WTC11 (cell line): Measurements from ENCODE around the gene WNT5A. TPM values are rescaled to one million over a fixed set of nuclear protein-coding genes. Genes with fewer than 3 reads are reported as not detected.

ENCODE experiments used
- ATAC-seq: fragments of 200-7000 bp; cut with Tn5 transposase; 2 replicates; pipeline ENCODE4 v1.10.0; 2021; ENCODE audit warnings: mild to moderate bottlenecking, moderate library complexity
- CTCF ChIA-PET: fragments of 300-600 bp; sonication (Branson Sonifier 250); formaldehyde crosslinking; loops from one replicate; lab custom pipeline; 2021; ENCODE audit warnings: antibody characterized with exemption; lab: Charles Lee
- POLR2A ChIA-PET: fragments of 350-600 bp; sonication (Branson Sonifier 250); formaldehyde crosslinking; loops from one replicate; lab custom pipeline; 2021; ENCODE audit warnings: antibody characterized with exemption; lab: Charles Lee
- DNase-seq: peaks from one replicate; pipeline ENCODE4 v3.0.0; 2021; ENCODE audit warnings: low spot score
- H3K27ac Mint-ChIP-seq: 2 replicates; pipeline ENCODE4 v1.8.0; 2021; ENCODE audit warnings: mixed read lengths
- H3K27me3 Mint-ChIP-seq: 2 replicates; pipeline ENCODE4 v1.8.0; 2021; ENCODE audit warnings: low read depth, mild to moderate bottlenecking, moderate library complexity, mixed read lengths
- H3K36me3 Mint-ChIP-seq: 2 replicates; pipeline ENCODE4 v1.8.0; 2021; ENCODE audit warnings: mixed read lengths
- H3K4me1 Mint-ChIP-seq: 2 replicates; pipeline ENCODE4 v1.8.0; 2022; ENCODE audit warnings: mixed read lengths
- H3K4me3 Mint-ChIP-seq: 2 replicates; pipeline ENCODE4 v1.8.0; 2021; ENCODE audit warnings: mild to moderate bottlenecking, moderate library complexity, mixed read lengths
- H3K9me3 Mint-ChIP-seq: 2 replicates; pipeline ENCODE4 v1.8.0; 2021; ENCODE audit warnings: mixed read lengths
- CBFB ChIP-seq: sonication (generic); formaldehyde crosslinking; IDR thresholded peaks from 2 replicates; pipeline ENCODE4 v1.8.1; 2022; ENCODE audit warnings: mild to moderate bottlenecking, low read depth, missing genetic modification reagents
- E2F1 ChIP-seq: sonication (generic); formaldehyde crosslinking; IDR thresholded peaks from 2 replicates; pipeline ENCODE4 v1.8.0; 2022; ENCODE audit warnings: mild to moderate bottlenecking, missing genetic modification reagents
- FOXP1 ChIP-seq: sonication (generic); formaldehyde crosslinking; IDR thresholded peaks from 2 replicates; pipeline ENCODE4 v1.8.0; 2022; ENCODE audit warnings: missing genetic modification reagents, mild to moderate bottlenecking, moderate library complexity, borderline replicate concordance
- FOXP4 ChIP-seq: sonication (generic); formaldehyde crosslinking; IDR thresholded peaks from 2 replicates; pipeline ENCODE4 v1.8.0; 2022; ENCODE audit warnings: mild to moderate bottlenecking, missing genetic modification reagents
- KAT7 ChIP-seq: sonication (generic); formaldehyde crosslinking; IDR thresholded peaks from 2 replicates; pipeline ENCODE4 v1.8.1; 2023; ENCODE audit warnings: missing genetic modification reagents, mild to moderate bottlenecking, borderline replicate concordance
- MXD4 ChIP-seq: fragments of 250-450 bp; sonication (Bioruptor Pico); IDR thresholded peaks from 2 replicates; pipeline ENCODE4 v1.8.0; 2021; ENCODE audit warnings: mild to moderate bottlenecking, moderate library complexity, borderline replicate concordance
- NR3C1 ChIP-seq: sonication (generic); formaldehyde crosslinking; conservative IDR thresholded peaks from 2 replicates; pipeline ENCODE4 v1.8.1; 2023; ENCODE audit warnings: low read depth, mild to moderate bottlenecking, missing genetic modification reagents
- SMAD3 ChIP-seq: sonication (generic); formaldehyde crosslinking; IDR thresholded peaks from 2 replicates; pipeline ENCODE4 v1.8.0; 2022; ENCODE audit warnings: missing genetic modification reagents, mild to moderate bottlenecking, borderline replicate concordance
- TP53 ChIP-seq: sonication (generic); formaldehyde crosslinking; IDR thresholded peaks from 2 replicates; pipeline ENCODE4 v1.8.1; 2023; ENCODE audit warnings: mild to moderate bottlenecking, missing genetic modification reagents
- USF1 ChIP-seq: sonication (generic); formaldehyde crosslinking; IDR thresholded peaks from 2 replicates; pipeline ENCODE4 v1.8.0; 2022; ENCODE audit warnings: mild to moderate bottlenecking, missing genetic modification reagents
- ZNF138 ChIP-seq: sonication (generic); formaldehyde crosslinking; conservative IDR thresholded peaks from 2 replicates; pipeline ENCODE4 v1.8.1; 2022; ENCODE audit warnings: mild to moderate bottlenecking, moderate library complexity, missing genetic modification reagents
- ZNF219 ChIP-seq: sonication (generic); formaldehyde crosslinking; IDR thresholded peaks from 2 replicates; pipeline ENCODE4 v1.8.0; 2023; ENCODE audit warnings: missing genetic modification reagents, mild to moderate bottlenecking, borderline replicate concordance
- ZNF263 ChIP-seq: sonication (generic); formaldehyde crosslinking; IDR thresholded peaks from 2 replicates; pipeline ENCODE4 v1.8.1; 2022; ENCODE audit warnings: low read depth, mild to moderate bottlenecking, moderate library complexity, missing genetic modification reagents
- total RNA-seq: library from RNA; stranded (reverse); gene quantifications from 3 replicates; pipeline ENCODE4 v1.2.3, GENCODE V29; 2021
- TF ChIP-seq, protein P1 (sequence below): sonication (generic); formaldehyde crosslinking; IDR thresholded peaks from 2 replicates; pipeline ENCODE4 v1.8.1; 2023; ENCODE audit warnings: mild to moderate bottlenecking, missing genetic modification reagents
- TF ChIP-seq, protein P2 (sequence below): sonication (generic); formaldehyde crosslinking; IDR thresholded peaks from 2 replicates; pipeline ENCODE4 v1.8.1; 2023; ENCODE audit warnings: mild to moderate bottlenecking, missing genetic modification reagents

The WNT5A gene
- total RNA-seq, 1 experiment from 2014 or later: 10.6 TPM

DNA sequence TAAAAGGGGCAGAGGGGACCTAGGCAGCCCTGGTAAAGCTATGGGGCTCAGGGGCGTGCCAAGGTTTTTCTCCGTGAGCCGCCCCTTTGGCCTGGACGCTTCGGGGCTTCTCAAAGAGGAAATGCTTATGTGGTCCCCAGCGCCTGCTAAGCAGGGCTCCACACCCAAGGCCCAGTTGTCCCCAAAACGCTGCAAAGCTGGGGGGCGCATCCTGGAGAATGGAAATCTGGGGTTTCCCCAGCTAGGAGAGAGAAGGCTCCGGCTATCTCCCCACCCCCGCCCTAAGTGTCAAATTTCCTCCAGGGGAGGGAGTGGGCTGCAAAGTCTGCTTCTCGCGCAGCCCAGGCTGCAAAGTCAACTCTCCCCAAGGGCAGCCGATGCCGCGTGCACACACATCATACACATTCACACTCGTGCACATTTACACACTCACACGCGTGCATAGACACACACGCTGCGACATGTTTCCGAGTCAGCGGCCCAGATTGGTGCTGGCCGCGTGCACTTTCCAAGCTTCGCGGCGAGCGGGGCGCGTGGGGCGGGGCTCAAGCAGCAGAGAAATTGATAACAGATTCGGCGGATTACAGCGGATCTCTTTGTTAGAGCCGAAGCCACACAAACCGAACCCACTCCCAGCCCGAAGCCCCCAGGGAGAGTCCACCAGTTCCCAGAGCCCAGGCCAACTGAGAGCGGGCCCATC, 4.5 kb downstream of the WNT5A start (continued):
- TF ChIP-seq, protein P1, sequence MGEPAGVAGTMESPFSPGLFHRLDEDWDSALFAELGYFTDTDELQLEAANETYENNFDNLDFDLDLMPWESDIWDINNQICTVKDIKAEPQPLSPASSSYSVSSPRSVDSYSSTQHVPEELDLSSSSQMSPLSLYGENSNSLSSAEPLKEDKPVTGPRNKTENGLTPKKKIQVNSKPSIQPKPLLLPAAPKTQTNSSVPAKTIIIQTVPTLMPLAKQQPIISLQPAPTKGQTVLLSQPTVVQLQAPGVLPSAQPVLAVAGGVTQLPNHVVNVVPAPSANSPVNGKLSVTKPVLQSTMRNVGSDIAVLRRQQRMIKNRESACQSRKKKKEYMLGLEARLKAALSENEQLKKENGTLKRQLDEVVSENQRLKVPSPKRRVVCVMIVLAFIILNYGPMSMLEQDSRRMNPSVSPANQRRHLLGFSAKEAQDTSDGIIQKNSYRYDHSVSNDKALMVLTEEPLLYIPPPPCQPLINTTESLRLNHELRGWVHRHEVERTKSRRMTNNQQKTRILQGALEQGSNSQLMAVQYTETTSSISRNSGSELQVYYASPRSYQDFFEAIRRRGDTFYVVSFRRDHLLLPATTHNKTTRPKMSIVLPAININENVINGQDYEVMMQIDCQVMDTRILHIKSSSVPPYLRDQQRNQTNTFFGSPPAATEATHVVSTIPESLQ: no peak
- TF ChIP-seq ZNF263 (CRISPR knock-in tag) (no peak), MXD4 (no peak), NR3C1 (no peak), FOXP1 (0 out of 2 replicates have a peak, but pooled peaks have one; percentile 33), TP53 (0 out of 2 replicates have a peak, but pooled peaks have one; percentile 14), USF1 (CRISPR knock-in tag) (no peak), ZNF138 (no peak), FOXP4 (no peak)
- TF ChIP-seq, all 79 proteins: peak for 6

- ChIA-PET POLR2A (interaction anchor here (0.6 kb wide), 1 partner anchor 1135 kb away, joined by 3 read pairs; no protein-coding TSS in a partner anchor), CTCF (interaction anchor here (0.8 to 2.0 kb wide), 6 partner anchors 18 to 651 kb away, joined by 3 to 8 read pairs (median 4); no protein-coding TSS in a partner anchor)
- H3K27ac Mint-ChIP-seq: no peak overlapping the region
- H3K27me3 Mint-ChIP-seq: peaks cover 95% of the 10 kb centered on the region
- peaks cover 27% of the 10 kb centered on the region for H3K4me1 Mint-ChIP-seq
- no peaks in the 10 kb centered on the region for H3K9me3 Mint-ChIP-seq
- TF ChIP-seq, protein P2, sequence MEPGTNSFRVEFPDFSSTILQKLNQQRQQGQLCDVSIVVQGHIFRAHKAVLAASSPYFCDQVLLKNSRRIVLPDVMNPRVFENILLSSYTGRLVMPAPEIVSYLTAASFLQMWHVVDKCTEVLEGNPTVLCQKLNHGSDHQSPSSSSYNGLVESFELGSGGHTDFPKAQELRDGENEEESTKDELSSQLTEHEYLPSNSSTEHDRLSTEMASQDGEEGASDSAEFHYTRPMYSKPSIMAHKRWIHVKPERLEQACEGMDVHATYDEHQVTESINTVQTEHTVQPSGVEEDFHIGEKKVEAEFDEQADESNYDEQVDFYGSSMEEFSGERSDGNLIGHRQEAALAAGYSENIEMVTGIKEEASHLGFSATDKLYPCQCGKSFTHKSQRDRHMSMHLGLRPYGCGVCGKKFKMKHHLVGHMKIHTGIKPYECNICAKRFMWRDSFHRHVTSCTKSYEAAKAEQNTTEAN (CRISPR knock-in tag): 0 out of 2 replicates have a peak, but pooled peaks have one; percentile 24
- TF ChIP-seq SMAD3 (CRISPR knock-in tag) (0 out of 2 replicates have a peak, but pooled peaks have one; percentile 14), KAT7 (0 out of 2 replicates have a peak, but pooled peaks have one; percentile 19), E2F1 (CRISPR knock-in tag) (no peak), CBFB (CRISPR knock-in tag) (no peak), ZNF219 (peak; percentile 66; the same call in 1 of the 2 replicates)
- ATAC-seq (0 out of 2 replicates have a peak, but pooled peaks have one; percentile 0), DNase-seq (peak; percentile 57)
- H3K4me3 Mint-ChIP-seq: peak overlapping the region; percentile 85
- no peaks in the 10 kb centered on the region for H3K36me3 Mint-ChIP-seq
These were observed 5.2 kb downstream of the WNT5A start for GRCh38 chr3:55481744-55482495.
